Measurements from ENCODE around the gene CD200R1.

DNA sequence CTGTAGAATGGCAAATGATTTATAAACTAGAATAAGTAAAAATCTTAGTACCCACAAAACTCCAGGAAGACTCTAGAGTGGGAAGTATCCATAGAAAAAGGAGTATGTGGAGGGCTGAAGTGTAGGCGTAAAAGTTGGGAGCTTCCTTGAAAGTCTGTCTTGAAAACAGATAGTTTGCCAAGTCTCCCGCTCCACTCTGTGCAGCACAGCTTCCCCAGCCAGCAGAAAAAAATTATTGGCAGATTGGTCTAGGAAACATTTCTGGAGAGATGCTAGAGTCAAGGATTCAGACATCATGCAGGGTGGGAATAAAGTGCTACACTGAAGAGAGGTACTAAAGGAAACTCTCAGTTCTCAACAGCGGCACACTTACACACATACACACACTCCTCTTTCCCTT is 74.8 kb downstream of the CD200R1 start:
- TF ChIP-seq, protein P1, sequence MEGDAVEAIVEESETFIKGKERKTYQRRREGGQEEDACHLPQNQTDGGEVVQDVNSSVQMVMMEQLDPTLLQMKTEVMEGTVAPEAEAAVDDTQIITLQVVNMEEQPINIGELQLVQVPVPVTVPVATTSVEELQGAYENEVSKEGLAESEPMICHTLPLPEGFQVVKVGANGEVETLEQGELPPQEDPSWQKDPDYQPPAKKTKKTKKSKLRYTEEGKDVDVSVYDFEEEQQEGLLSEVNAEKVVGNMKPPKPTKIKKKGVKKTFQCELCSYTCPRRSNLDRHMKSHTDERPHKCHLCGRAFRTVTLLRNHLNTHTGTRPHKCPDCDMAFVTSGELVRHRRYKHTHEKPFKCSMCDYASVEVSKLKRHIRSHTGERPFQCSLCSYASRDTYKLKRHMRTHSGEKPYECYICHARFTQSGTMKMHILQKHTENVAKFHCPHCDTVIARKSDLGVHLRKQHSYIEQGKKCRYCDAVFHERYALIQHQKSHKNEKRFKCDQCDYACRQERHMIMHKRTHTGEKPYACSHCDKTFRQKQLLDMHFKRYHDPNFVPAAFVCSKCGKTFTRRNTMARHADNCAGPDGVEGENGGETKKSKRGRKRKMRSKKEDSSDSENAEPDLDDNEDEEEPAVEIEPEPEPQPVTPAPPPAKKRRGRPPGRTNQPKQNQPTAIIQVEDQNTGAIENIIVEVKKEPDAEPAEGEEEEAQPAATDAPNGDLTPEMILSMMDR (IDR thresholded peaks at IDR 0.05; ENCODE audit: insufficient read depth, low read length): no peak
- TF ChIP-seq, protein P2, sequence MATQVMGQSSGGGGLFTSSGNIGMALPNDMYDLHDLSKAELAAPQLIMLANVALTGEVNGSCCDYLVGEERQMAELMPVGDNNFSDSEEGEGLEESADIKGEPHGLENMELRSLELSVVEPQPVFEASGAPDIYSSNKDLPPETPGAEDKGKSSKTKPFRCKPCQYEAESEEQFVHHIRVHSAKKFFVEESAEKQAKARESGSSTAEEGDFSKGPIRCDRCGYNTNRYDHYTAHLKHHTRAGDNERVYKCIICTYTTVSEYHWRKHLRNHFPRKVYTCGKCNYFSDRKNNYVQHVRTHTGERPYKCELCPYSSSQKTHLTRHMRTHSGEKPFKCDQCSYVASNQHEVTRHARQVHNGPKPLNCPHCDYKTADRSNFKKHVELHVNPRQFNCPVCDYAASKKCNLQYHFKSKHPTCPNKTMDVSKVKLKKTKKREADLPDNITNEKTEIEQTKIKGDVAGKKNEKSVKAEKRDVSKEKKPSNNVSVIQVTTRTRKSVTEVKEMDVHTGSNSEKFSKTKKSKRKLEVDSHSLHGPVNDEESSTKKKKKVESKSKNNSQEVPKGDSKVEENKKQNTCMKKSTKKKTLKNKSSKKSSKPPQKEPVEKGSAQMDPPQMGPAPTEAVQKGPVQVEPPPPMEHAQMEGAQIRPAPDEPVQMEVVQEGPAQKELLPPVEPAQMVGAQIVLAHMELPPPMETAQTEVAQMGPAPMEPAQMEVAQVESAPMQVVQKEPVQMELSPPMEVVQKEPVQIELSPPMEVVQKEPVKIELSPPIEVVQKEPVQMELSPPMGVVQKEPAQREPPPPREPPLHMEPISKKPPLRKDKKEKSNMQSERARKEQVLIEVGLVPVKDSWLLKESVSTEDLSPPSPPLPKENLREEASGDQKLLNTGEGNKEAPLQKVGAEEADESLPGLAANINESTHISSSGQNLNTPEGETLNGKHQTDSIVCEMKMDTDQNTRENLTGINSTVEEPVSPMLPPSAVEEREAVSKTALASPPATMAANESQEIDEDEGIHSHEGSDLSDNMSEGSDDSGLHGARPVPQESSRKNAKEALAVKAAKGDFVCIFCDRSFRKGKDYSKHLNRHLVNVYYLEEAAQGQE (IDR thresholded peaks at IDR 0.05; ENCODE audit: insufficient replicate concordance, low read depth): no peak
- no peak for TF ChIP-seq GABPA (IDR thresholded peaks at IDR 0.05; ENCODE audit: low read depth)
